A549 (cell line): Measurements from ENCODE around the gene CLEC2B.

Experiments used
- CBX2 ChIP-seq: fragments of 200-600 bp; sonication (generic); IDR thresholded peaks from 2 replicates; pipeline ENCODE4 v1.6.1; 2016; ENCODE audit warnings: low read depth, mild to moderate bottlenecking, borderline replicate concordance
- CHD2 ChIP-seq: fragments of 150-350 bp; IDR thresholded peaks from 2 replicates; pipeline ENCODE4 v1.6.1; 2014; ENCODE audit warnings: low read length; ENCODE audit not compliant: partially characterized antibody
- CTCF ChIP-seq: fragments of >200 bp; sonication (Bioruptor Twin); formaldehyde crosslinking; IDR thresholded peaks from 3 replicates; pipeline ENCODE4 v1.5.1; 2016
- EP300 ChIP-seq, 2 experiments: fragments of >200 bp; sonication (Bioruptor Twin); formaldehyde crosslinking; IDR thresholded peaks; 2 replicates in 1 of 2; 3 replicates in 1 of 2; pipeline ENCODE4 v1.6.1; 2016 to 2017
- GATA3 ChIP-seq: IDR thresholded peaks from 2 replicates; pipeline ENCODE4 v1.6.1; 2012; ENCODE audit warnings: borderline replicate concordance
- HDAC2 ChIP-seq: fragments of 200-600 bp; sonication (generic); IDR thresholded peaks from 2 replicates; pipeline ENCODE4 v1.6.1; 2016
- MAX ChIP-seq: IDR thresholded peaks from 2 replicates; pipeline ENCODE4 v1.6.1; 2012
- NFE2L2 ChIP-seq: fragments of 150-350 bp; conservative IDR thresholded peaks from 2 replicates; pipeline ENCODE4 v1.6.1; 2014; ENCODE audit warnings: low read length
- POLR2A ChIP-seq: IDR thresholded peaks from 2 replicates; pipeline ENCODE4 v1.6.1; 2012; ENCODE audit warnings: mild to moderate bottlenecking, low read length
- RAD21 ChIP-seq, 2 experiments: fragments of >200 bp in 1 of 2; sonication (Bioruptor Twin) in 1 of 2; formaldehyde crosslinking in 1 of 2; IDR thresholded peaks in 1 of 2; conservative IDR thresholded peaks in 1 of 2; 2 replicates in 1 of 2; 3 replicates in 1 of 2; pipeline ENCODE4 v1.6.1; 2012 to 2018; ENCODE audit warnings: inconsistent platforms in 1 of 2
- RCOR1 ChIP-seq: fragments of 150-350 bp; IDR thresholded peaks from 2 replicates; pipeline ENCODE4 v1.6.1; 2014; ENCODE audit warnings: antibody characterized with exemption, low read length, low read depth
- REST ChIP-seq: fragments of 200-600 bp; sonication (generic); IDR thresholded peaks from 2 replicates; pipeline ENCODE4 v1.6.1; 2016; ENCODE audit warnings: antibody characterized with exemption, mild to moderate bottlenecking, moderate library complexity
- TFCP2L1 ChIP-seq: fragments of 250-450 bp; sonication (Bioruptor Pico); IDR thresholded peaks from 2 replicates; pipeline ENCODE4 v1.5.0; 2021; ENCODE audit warnings: mild to moderate bottlenecking
- ZFP36 ChIP-seq: fragments of 450-650 bp; IDR thresholded peaks from 2 replicates; pipeline ENCODE4 v1.6.1; 2014; ENCODE audit warnings: borderline replicate concordance; ENCODE audit not compliant: partially characterized antibody

- TF ChIP-seq RCOR1, result no peak
- no peak for TF ChIP-seq CTCF
- no peak for TF ChIP-seq POLR2A
- no peak for TF ChIP-seq TFCP2L1
- TF ChIP-seq REST, result no peak
- no peak for TF ChIP-seq RAD21 (conservative IDR thresholded peaks at IDR 0.05 in 1 of 2, IDR thresholded peaks at IDR 0.05 in 1 of 2)
- TF ChIP-seq CBX2, result no peak
- no peak for TF ChIP-seq HDAC2
- TF ChIP-seq EP300 (IDR thresholded peaks at IDR 0.05), result no peak
- TF ChIP-seq CHD2, result no peak
- no peak for TF ChIP-seq ZFP36
- no peak for TF ChIP-seq NFE2L2
- TF ChIP-seq GATA3, result no peak
- no peak for TF ChIP-seq MAX
These were observed 28.4 kb upstream of the CLEC2B start for GRCh38 chr12:9897535-9897934.
